ENCODE measurements around the gene RNF220.

RNF220 gene

GRCh38 chr1:44405031-44405797 is at the start of gene RNF220:
TSS of gene RNF220 (plus strand) at chr1:44405255.
- DNase-seq = peak; percentile 57 to 92 (median 91)

- peak in 1 of 3 experiments; percentile 37 for DNase-seq
These were observed 49.3 kb upstream of the RNF220 start for GRCh38 chr1:44355582-44356305.

- no peak for DNase-seq
These were observed 47.3 kb upstream of the RNF220 start for GRCh38 chr1:44357710-44358109.

DNA sequence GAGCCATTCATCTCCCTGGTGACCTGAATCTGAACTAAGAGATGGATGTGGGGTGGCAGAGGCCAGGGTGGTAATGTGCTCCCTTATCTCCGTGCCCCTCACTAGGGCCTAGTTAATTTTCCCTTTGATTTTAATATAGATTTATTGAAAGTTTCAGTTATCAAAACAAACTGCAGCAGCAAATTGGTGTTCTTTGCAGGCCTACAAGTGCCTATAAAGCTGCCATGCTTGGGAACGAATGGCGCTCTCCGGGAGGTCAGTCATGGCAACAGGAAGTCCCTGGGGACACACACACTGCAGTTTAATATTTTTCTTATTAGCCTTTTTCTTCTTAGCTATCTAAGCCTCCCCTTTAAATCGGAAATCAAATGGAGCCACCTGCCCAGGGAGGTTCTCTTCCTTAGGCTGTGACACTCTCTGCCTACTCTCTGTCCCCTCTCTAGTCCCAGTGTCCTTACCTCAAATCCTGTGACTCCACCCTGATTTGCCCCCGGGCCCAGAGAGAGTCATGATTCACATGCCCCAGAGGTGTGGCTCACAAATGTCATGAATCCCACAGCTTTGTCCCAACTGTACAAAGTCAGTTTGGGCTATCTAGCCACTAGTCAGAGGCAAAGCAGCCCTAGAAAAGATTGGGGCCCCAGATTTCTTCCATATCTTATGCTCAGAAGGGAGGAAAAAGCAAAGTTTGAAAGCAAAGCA is 45.7 kb upstream of the RNF220 start:
- peak in 1 of 3 experiments; percentile 50 for DNase-seq

GRCh38 chr1:44361478-44361877 is 43.6 kb upstream of the RNF220 start:
- peak in 1 of 3 experiments; percentile 17 for DNase-seq

DNA sequence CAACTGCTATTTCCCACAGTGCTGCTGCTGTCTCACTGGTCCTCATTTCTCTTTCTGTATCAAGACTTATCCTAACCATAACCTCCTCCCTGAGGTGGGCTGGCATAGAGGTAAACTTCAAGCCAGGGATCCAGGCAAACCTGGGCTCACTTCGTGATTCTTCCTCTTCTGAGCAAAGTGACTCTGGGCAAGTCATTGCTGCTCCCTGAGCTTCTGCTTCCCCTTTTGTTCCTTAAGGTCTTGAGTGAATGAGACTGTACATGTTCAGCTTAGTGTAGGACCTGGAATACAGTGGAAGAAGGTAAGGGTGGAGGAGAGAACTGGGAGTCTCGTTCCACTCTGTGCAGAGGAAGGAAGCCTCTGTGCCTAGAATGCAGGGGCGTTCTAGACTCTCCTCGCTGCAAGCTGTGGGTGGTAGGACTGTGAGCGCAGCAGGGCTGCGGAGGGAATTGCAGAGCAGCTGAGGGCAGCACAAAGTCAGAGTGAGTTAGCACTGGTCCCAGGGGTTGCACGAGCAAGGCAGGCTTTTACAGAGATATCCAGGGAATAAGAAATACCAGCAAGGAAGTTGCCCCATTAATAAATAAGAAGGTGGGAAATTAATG is 38.6 kb upstream of the RNF220 start:
- no peak for DNase-seq

- no peak for DNase-seq
These were observed 37.1 kb upstream of the RNF220 start for GRCh38 chr1:44367944-44368343.

- no peak for DNase-seq
These were observed 36.4 kb upstream of the RNF220 start for GRCh38 chr1:44368471-44369151.

GRCh38 chr1:44371206-44371605 is 33.8 kb upstream of the RNF220 start:
- DNase-seq = no peak

GRCh38 chr1:44375547-44375946 is 29.5 kb upstream of the RNF220 start:
- no peak for DNase-seq

DNA sequence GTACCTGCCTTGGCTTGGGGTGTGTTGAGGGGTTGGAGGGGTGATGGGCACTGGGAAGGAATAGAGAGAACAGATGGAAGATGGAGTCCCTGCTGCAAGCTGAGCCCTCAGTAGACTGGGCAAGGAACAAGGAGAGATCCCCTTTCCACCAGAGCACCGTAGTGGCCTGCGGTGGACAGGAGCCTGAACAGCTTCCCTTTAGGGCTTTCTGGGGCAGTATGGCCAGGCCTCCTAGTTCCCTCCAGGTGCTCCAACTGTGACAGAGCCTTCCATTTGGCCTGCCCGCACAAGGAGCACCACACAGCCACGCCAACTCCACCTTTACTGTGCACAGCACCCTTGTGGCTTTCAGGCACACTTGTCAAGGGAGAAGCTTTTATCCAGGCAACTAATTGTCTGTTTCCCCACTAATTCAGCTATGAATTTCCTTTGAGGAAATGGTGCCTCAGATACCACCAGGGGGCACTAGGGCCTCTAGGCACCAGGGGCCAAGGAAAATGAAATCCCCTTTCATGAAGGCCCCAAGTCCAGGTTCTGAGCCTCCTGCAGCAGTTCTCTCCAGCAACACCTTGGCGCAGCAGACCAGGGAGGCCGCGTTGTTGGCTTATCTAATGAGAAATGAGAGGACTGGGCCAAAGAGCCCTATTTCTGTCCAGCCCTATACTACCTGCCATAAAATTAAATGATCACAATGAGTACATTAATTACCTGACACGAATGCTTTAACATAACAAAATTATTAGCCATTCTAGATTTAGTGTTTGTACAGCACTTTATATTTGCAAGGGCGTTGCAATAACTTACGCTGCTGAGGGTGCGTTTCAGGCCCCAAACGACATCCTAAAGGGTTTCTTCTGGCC is 26.9 kb upstream of the RNF220 start:
- peak; percentile 50 to 76 (median 52) for DNase-seq

DNA sequence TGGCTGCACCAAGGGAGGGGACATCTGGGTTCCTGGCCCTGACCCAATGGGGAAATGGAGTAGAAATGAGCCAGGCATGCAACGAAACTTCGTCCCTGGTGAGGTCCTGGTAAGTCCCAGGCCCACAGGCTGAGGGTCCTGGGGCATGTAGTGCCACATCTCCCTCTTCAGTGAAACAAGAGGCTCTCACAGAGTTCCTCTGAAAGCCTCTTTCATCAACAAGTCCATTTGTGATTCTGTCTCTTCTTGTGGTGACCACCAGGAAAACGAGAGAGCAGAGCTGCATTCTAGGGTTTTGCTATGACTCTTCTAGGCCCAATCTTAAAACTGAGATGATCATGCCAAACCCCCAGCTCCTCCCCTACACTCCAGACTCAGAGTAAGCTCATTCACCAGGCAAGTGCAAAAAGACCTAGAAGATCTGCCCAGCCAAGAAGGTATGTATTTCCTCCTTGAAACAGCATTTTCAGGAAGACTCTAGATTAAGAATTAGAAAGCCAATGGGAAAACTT is 24.3 kb upstream of the RNF220 start:
- DNase-seq = no peak

DNA sequence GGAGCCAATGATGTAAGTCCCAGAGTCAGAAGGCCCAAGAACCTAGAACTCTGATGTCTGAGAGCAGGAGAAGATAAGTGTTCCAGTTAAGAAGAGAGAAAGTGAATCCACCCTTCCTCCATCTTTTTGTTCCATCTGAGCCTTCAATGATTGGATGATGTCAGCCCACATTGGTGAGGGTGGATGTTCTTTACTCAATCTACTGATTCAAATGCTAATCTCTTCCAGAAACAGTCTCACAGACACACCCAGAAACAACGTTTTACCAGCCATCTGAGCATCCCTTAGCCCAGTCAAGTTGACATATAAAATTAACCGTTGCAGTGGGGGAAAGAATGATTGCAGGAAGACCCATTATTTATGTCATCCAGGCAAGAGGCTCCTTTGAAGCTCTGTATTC is 16.5 kb upstream of the RNF220 start:
- no peak for DNase-seq

DNA sequence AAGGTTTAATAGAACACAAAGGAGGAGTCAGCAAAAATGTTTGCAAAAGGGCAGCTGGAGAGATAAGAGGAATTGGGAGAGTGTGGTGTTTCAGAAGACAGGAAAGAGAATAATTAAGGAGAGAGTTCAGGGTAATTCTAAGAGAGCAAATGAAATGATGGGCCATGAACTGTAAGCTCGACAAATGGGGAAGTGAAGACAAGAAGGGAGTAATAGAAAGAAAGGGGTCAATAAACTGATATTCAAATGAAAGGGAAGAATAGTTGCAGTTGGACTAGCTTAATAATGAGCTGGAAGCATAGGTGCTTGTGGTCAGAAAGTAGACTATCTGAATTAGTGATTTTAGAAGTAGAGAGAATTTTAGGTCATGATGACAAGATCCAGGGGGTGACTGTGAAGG is 15.6 kb upstream of the RNF220 start:
- DNase-seq = no peak

GRCh38 chr1:44390277-44390676 is 14.8 kb upstream of the RNF220 start:
- no peak for DNase-seq

GRCh38 chr1:44401256-44402228 is 3.5 kb upstream of the RNF220 start:
- DNase-seq = no peak

DNA sequence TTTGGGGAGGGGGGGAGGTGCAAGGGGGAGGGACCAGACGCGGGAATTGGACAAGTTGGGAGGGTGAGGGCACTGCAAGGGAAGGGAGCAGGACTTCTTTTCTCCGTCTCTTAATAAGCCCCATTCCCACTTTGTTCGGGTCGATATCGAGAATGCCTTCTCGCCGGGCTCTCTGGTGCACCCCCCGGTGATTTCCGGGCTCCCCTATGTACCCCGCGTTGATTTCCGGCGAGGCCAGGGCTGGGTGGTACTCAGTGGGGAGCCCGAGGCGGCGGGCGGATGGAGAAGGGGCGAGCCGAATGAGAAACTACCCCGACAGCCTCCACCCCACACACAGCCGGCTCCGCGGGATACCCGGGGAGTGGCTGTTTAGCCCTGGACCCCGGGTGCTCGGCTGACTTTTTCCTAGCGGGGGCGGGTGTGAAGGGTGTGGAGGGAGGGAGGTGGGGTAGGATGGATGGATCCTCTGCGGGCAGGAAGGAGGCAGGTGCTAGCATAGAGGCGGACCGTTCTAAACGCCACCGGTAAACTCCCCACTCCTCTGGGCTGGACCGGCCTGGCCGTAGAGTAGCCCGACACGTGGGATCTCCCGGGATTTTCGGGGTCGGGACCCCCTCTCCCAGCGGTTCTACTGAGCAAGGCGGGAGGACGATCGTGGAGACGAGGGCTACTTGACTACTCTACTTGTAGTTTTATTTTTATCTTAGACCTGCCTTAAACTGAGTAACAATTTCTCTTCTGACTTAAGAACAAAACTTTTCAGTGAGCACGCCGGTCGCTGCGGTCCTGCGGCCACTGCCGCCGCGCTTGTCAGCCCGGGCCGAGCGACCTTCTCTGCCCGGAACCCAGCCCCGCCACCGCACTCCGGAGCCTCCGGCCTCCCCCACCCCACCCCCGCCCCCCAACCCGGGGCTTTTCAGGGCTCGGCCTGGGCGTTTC is 1.0 kb downstream of the RNF220 start:
- DNase-seq = peak in 2 of 3 experiments; percentile 57 to 66

GRCh38 chr1:44406737-44407429 is 1.8 kb downstream of the RNF220 start:
- DNase-seq = peak in 2 of 3 experiments; percentile 54 to 60

Data from NCI-H1417 (cell line).